ENCODE measurements around the gene PRRT2. TPM values are rescaled to one million over a fixed set of nuclear protein-coding genes. Genes with fewer than 3 reads are reported as not detected.

The PRRT2 gene
- total RNA-seq, 2 experiments from 2014 or later, result 0.67 to 1.1 TPM

DNA sequence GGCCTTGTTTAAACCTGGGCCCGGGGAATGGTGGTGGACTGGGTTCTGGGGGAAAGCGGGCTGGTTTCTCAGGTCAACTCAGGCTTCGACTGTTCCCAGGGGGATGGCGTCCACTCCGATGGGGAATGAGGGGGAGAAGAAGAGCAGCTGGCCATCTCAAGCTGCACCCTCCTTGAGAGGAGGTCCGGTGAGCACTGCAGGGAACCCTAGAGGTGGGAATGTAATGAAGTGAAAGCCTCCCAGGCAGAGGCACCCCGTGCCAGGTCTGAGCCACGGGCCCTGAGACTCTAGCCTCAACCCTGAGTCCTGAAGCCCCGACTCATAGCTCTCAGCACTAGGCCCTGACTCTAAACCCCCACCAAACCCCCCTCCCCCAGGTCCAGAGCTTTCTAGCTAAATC is 52.2 kb downstream of the PRRT2 start:
- CTCF ChIA-PET, result interaction anchor here (0.6 to 2.0 kb wide), 5 partner anchors 21 to 173 kb away, joined by 3 to 7 read pairs (median 3); no protein-coding TSS in a partner anchor

More for the DNA sequence above, 52.2 kb downstream of the PRRT2 start:
- POLR2A ChIA-PET, result no interaction called here

Other genes starting within 250 kb of the PRRT2 start
- gene SPN, start 148.9 kb upstream of the PRRT2 start, total RNA-seq, result 100 to 1,000 TPM; 145 to 150 TPM
- 1 to 10 TPM; 3.6 to 4.2 TPM for gene QPRT, start 133.0 kb upstream of the PRRT2 start, total RNA-seq
- gene C16orf54, start 66.2 kb upstream of the PRRT2 start, total RNA-seq, result 10 to 100 TPM; 22.9 to 23.6 TPM
- not detected for gene ZG16, start 33.9 kb upstream of the PRRT2 start, total RNA-seq
- 100 to 1,000 TPM; 129 to 134 TPM for gene KIF22, start 21.4 kb upstream of the PRRT2 start, total RNA-seq
- 100 to 1,000 TPM; 397 to 431 TPM for gene MAZ, start 5.7 kb upstream of the PRRT2 start, total RNA-seq
- 10 to 100 TPM; 38.3 to 40.9 TPM for gene PAGR1, start 4.0 kb downstream of the PRRT2 start, total RNA-seq
- 10 to 100 TPM; 42.2 to 46.0 TPM for gene MVP, start 8.3 kb downstream of the PRRT2 start, total RNA-seq
- 10 to 100 TPM; 57.2 to 58.1 TPM for gene CDIPT, start 51.0 kb downstream of the PRRT2 start, total RNA-seq
- gene SEZ6L2, start 87.4 kb downstream of the PRRT2 start, total RNA-seq, result under 1 TPM; 0.11 to 0.13 TPM
- 1 to 10 TPM; 1.3 to 1.8 TPM for gene ASPHD1, start 88.3 kb downstream of the PRRT2 start, total RNA-seq
- gene KCTD13, start 114.0 kb downstream of the PRRT2 start, total RNA-seq, result 10 to 100 TPM; 38.1 to 39.5 TPM
- 10 to 100 TPM; 40.0 to 40.2 TPM for gene TMEM219, start 149.9 kb downstream of the PRRT2 start, total RNA-seq
- gene TAOK2, start 161.7 kb downstream of the PRRT2 start, total RNA-seq, result 10 to 100 TPM; 38.8 to 39.1 TPM
- gene HIRIP3, start 183.4 kb downstream of the PRRT2 start, total RNA-seq, result 10 to 100 TPM; 46.1 to 46.2 TPM
- gene INO80E, start 184.0 kb downstream of the PRRT2 start, total RNA-seq, result 100 to 1,000 TPM; 119 to 123 TPM
- under 1 TPM; 0.70 to 0.84 TPM for gene DOC2A, start 198.8 kb downstream of the PRRT2 start, total RNA-seq
- gene C16orf92, start 211.0 kb downstream of the PRRT2 start, total RNA-seq, result not detected
- gene TLCD3B, start 219.1 kb downstream of the PRRT2 start, total RNA-seq, result 1 to 10 TPM; 1.1 to 1.4 TPM

Data from activated CD8-positive, alpha-beta memory T cell treated with anti-CD3 and anti-CD28 coated beads for 36 hours (primary cell).